HepG2 (cell line): Measurements from ENCODE around the gene PRRT2. TPM values are rescaled to one million over a fixed set of nuclear protein-coding genes. Genes with fewer than 3 reads are reported as not detected.

ENCODE experiments used
- HOXA7 ChIP-seq: sonication (generic); formaldehyde crosslinking; IDR thresholded peaks from 2 replicates; pipeline ENCODE4 v1.8.1; 2022; ENCODE audit warnings: mild to moderate bottlenecking, missing genetic modification reagents, moderate library complexity
- NRL ChIP-seq: sonication (generic); formaldehyde crosslinking; IDR thresholded peaks from 2 replicates; pipeline ENCODE4 v1.5.0; 2020; ENCODE audit warnings: missing genetic modification reagents, mild to moderate bottlenecking, moderate library complexity, borderline replicate concordance
- ONECUT2 ChIP-seq: sonication (generic); formaldehyde crosslinking; IDR thresholded peaks from 2 replicates; pipeline ENCODE4 v1.4.0; 2020; ENCODE audit warnings: missing genetic modification reagents
- RAD21 ChIP-seq: fragments of 450-650 bp; formaldehyde crosslinking; IDR thresholded peaks from 2 replicates; pipeline ENCODE4 v1.5.0; 2020; ENCODE audit warnings: mild to moderate bottlenecking
- RBM39 ChIP-seq: fragments of 200-400 bp; formaldehyde crosslinking; IDR thresholded peaks from one replicate; pipeline ENCODE4 v1.6.1; 2018; ENCODE audit warnings: antibody characterized with exemption, mild to moderate bottlenecking, low read depth, low read length; ENCODE audit not compliant: poor library complexity, severe bottlenecking
- TCF7 ChIP-seq: sonication (generic); IDR thresholded peaks from 2 replicates; pipeline ENCODE4 v1.6.1; 2016; ENCODE audit warnings: antibody characterized with exemption, low read depth
- TOE1 ChIP-seq: sonication (generic); formaldehyde crosslinking; IDR thresholded peaks from 2 replicates; pipeline ENCODE4 v1.4.0; 2020; ENCODE audit warnings: mild to moderate bottlenecking, missing genetic modification reagents
- U2AF2 ChIP-seq: fragments of 200-400 bp; formaldehyde crosslinking; IDR thresholded peaks from 2 replicates; pipeline ENCODE4 v1.6.1; 2017; ENCODE audit warnings: low read depth, mild to moderate bottlenecking, low read length
- ZNF607 ChIP-seq: sonication (generic); formaldehyde crosslinking; IDR thresholded peaks from 2 replicates; pipeline ENCODE4 v1.5.1; 2020; ENCODE audit warnings: missing genetic modification reagents, mild to moderate bottlenecking, borderline replicate concordance
- ZNF614 ChIP-seq: IDR thresholded peaks from 2 replicates; pipeline ENCODE4 v1.6.1; 2018; ENCODE audit warnings: missing biosample characterization, missing genetic modification reagents, inconsistent platforms, borderline replicate concordance
- ZNF746 ChIP-seq: sonication (generic); formaldehyde crosslinking; IDR thresholded peaks from 2 replicates; pipeline ENCODE4 v1.8.0; 2022; ENCODE audit warnings: mild to moderate bottlenecking, missing genetic modification reagents
- ZNF790 ChIP-seq: sonication (generic); formaldehyde crosslinking; IDR thresholded peaks from 2 replicates; pipeline ENCODE4 v1.8.0; 2022; ENCODE audit warnings: missing genetic modification reagents, mild to moderate bottlenecking, borderline replicate concordance
- polyA plus RNA-seq, 8 experiments: library from polyadenylated mRNA; depleted of rRNA in 3 of 8; stranded (reverse) in 7 of 8; unstranded in 1 of 8; fragments of >200 nt; fragmentation: Illumina TruSeq in 4 of 8; extraction: Trizol in 4 of 8; gene quantifications; 2 replicates each; pipeline versions ENCODE4 v1.2.1 to v1.2.3, GENCODE V29; 2011 to 2016; ENCODE audit warnings: low read depth in 4 of 8, missing spikeins in 1 of 8, mixed read lengths in 1 of 8; ENCODE audit not compliant: insufficient read depth in 1 of 8
- total RNA-seq, 5 experiments: library from RNA; depleted of rRNA; stranded (reverse); fragments of >200 nt; fragmentation: Illumina TruSeq; extraction: Trizol; gene quantifications; 2 replicates each; pipeline ENCODE4 v1.2.3, GENCODE V29; 2016; ENCODE audit warnings: low read depth in 1 of 5
- TF ChIP-seq, protein P1 (sequence below): IDR thresholded peaks from 2 replicates; pipeline ENCODE4 v1.6.1; 2012; ENCODE audit warnings: low read length, improper control_type of control experiment
- TF ChIP-seq, protein P2 (sequence below): sonication (generic); formaldehyde crosslinking; IDR thresholded peaks from 2 replicates; pipeline ENCODE4 v1.5.0; 2020; ENCODE audit warnings: mild to moderate bottlenecking, missing genetic modification reagents
- TF ChIP-seq, protein P3 (sequence below): sonication (generic); formaldehyde crosslinking; conservative IDR thresholded peaks from 2 replicates; pipeline ENCODE4 v1.4.0; 2020; ENCODE audit warnings: missing genetic modification reagents
- TF ChIP-seq, protein P4 (sequence below): sonication (generic); formaldehyde crosslinking; IDR thresholded peaks from 2 replicates; pipeline ENCODE4 v1.5.1; 2020; ENCODE audit warnings: mild to moderate bottlenecking, missing genetic modification reagents, borderline replicate concordance

The PRRT2 gene
- total and polyA plus RNA-seq, 2 of the 13 experiments (the other 11 are each of a cell fraction or from before 2014, with no cell fraction given) = 0.51 to 1.1 TPM

DNA sequence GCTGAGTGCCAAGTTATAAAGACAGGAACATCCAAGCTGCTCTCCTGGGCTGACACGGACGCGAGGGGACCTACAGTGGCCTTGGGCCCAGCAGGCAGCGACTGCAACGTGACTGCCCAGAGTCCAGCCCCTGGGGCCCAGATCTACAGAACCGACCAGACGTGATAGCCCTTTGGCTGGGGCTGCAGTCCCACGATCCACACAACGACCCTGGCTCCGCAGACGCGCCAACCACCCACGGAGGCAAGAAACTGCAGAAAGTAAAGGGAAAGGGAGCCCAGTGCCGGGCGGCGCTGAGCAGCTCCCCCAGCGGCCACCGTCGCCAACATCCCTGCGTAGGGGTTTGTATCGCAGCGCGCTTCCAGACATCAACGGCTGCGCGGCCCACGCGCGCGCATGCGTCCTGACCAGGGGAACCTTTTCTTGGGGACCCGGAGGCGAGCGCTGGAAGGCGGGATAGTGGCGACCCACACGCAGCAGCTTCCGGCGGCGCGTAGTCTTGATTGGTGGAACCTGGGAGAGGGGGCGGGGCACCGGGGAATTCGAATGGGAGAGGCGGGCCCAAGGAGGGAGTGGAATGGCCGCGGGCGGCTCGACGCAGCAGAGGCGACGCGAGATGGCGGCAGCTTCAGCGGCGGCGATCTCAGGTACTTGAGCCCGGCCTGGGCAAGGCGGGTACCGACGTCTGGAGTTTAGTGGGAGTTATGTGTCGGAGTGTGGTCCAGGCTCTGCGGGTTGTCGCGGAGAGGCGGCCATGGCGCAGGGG is 21.6 kb upstream of the PRRT2 start, which contains the start of gene KIF22 (continued):
- TF ChIP-seq, protein P1, sequence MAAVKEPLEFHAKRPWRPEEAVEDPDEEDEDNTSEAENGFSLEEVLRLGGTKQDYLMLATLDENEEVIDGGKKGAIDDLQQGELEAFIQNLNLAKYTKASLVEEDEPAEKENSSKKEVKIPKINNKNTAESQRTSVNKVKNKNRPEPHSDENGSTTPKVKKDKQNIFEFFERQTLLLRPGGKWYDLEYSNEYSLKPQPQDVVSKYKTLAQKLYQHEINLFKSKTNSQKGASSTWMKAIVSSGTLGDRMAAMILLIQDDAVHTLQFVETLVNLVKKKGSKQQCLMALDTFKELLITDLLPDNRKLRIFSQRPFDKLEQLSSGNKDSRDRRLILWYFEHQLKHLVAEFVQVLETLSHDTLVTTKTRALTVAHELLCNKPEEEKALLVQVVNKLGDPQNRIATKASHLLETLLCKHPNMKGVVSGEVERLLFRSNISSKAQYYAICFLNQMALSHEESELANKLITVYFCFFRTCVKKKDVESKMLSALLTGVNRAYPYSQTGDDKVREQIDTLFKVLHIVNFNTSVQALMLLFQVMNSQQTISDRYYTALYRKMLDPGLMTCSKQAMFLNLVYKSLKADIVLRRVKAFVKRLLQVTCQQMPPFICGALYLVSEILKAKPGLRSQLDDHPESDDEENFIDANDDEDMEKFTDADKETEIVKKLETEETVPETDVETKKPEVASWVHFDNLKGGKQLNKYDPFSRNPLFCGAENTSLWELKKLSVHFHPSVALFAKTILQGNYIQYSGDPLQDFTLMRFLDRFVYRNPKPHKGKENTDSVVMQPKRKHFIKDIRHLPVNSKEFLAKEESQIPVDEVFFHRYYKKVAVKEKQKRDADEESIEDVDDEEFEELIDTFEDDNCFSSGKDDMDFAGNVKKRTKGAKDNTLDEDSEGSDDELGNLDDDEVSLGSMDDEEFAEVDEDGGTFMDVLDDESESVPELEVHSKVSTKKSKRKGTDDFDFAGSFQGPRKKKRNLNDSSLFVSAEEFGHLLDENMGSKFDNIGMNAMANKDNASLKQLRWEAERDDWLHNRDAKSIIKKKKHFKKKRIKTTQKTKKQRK = no peak
- TF ChIP-seq, protein P2, sequence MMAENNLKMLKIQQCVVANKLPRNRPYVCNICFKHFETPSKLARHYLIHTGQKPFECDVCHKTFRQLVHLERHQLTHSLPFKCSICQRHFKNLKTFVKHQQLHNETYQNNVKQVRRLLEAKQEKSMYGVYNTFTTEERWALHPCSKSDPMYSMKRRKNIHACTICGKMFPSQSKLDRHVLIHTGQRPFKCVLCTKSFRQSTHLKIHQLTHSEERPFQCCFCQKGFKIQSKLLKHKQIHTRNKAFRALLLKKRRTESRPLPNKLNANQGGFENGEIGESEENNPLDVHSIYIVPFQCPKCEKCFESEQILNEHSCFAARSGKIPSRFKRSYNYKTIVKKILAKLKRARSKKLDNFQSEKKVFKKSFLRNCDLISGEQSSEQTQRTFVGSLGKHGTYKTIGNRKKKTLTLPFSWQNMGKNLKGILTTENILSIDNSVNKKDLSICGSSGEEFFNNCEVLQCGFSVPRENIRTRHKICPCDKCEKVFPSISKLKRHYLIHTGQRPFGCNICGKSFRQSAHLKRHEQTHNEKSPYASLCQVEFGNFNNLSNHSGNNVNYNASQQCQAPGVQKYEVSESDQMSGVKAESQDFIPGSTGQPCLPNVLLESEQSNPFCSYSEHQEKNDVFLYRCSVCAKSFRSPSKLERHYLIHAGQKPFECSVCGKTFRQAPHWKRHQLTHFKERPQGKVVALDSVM (CRISPR knock-in tag) = peak; percentile 83
- TF ChIP-seq, protein P3, sequence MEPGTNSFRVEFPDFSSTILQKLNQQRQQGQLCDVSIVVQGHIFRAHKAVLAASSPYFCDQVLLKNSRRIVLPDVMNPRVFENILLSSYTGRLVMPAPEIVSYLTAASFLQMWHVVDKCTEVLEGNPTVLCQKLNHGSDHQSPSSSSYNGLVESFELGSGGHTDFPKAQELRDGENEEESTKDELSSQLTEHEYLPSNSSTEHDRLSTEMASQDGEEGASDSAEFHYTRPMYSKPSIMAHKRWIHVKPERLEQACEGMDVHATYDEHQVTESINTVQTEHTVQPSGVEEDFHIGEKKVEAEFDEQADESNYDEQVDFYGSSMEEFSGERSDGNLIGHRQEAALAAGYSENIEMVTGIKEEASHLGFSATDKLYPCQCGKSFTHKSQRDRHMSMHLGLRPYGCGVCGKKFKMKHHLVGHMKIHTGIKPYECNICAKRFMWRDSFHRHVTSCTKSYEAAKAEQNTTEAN = peak; percentile 71
- TF ChIP-seq U2AF2 (peak; percentile 60; the same call in 1 of the 2 replicates), RBM39 (peak; percentile 54), ZNF790 (CRISPR knock-in tag) (no peak), ONECUT2 (no peak), ZNF607 (CRISPR knock-in tag) (peak; percentile 89), TOE1 (0 out of 2 replicates have a peak, but pooled peaks have one; percentile 54), TCF7 (no peak), RAD21 (CRISPR knock-in tag) (peak; percentile 93), HOXA7 (CRISPR knock-in tag) (no peak), NRL (CRISPR knock-in tag) (peak; percentile 95; the same call in 1 of the 2 replicates), ZNF746 (CRISPR knock-in tag) (peak; percentile 93), ZNF614 (peak; percentile 96)
- TF ChIP-seq, protein P4, sequence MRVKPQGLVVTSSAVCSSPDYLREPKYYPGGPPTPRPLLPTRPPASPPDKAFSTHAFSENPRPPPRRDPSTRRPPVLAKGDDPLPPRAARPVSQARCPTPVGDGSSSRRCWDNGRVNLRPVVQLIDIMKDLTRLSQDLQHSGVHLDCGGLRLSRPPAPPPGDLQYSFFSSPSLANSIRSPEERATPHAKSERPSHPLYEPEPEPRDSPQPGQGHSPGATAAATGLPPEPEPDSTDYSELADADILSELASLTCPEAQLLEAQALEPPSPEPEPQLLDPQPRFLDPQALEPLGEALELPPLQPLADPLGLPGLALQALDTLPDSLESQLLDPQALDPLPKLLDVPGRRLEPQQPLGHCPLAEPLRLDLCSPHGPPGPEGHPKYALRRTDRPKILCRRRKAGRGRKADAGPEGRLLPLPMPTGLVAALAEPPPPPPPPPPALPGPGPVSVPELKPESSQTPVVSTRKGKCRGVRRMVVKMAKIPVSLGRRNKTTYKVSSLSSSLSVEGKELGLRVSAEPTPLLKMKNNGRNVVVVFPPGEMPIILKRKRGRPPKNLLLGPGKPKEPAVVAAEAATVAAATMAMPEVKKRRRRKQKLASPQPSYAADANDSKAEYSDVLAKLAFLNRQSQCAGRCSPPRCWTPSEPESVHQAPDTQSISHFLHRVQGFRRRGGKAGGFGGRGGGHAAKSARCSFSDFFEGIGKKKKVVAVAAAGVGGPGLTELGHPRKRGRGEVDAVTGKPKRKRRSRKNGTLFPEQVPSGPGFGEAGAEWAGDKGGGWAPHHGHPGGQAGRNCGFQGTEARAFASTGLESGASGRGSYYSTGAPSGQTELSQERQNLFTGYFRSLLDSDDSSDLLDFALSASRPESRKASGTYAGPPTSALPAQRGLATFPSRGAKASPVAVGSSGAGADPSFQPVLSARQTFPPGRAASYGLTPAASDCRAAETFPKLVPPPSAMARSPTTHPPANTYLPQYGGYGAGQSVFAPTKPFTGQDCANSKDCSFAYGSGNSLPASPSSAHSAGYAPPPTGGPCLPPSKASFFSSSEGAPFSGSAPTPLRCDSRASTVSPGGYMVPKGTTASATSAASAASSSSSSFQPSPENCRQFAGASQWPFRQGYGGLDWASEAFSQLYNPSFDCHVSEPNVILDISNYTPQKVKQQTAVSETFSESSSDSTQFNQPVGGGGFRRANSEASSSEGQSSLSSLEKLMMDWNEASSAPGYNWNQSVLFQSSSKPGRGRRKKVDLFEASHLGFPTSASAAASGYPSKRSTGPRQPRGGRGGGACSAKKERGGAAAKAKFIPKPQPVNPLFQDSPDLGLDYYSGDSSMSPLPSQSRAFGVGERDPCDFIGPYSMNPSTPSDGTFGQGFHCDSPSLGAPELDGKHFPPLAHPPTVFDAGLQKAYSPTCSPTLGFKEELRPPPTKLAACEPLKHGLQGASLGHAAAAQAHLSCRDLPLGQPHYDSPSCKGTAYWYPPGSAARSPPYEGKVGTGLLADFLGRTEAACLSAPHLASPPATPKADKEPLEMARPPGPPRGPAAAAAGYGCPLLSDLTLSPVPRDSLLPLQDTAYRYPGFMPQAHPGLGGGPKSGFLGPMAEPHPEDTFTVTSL = peak; percentile 69; the same call in 1 of the 2 replicates
